Measurements from ENCODE around the gene TRAF2. TPM values are rescaled to one million over a fixed set of nuclear protein-coding genes. Genes with fewer than 3 reads are reported as not detected.

Gene TRAF2
- total and polyA plus RNA-seq, 2 of the 13 experiments (the other 11 are each of a cell fraction or from before 2014, with no cell fraction given) = 12.4 to 13.6 TPM

- TF ChIP-seq GATAD1 (CRISPR knock-in tag; IDR thresholded peaks at IDR 0.05) (no peak), TARDBP (CRISPR knock-in tag; IDR thresholded peaks at IDR 0.05) (no peak), NONO (IDR thresholded peaks at IDR 0.05) (no peak), NONO (CRISPR knock-in tag; conservative IDR thresholded peaks at IDR 0.05) (no peak), ETS1 (CRISPR knock-in tag; IDR thresholded peaks at IDR 0.05) (no peak), GLMP (CRISPR knock-in tag; IDR thresholded peaks at IDR 0.05; ENCODE audit: borderline replicate concordance) (no peak), ZNF672 (CRISPR knock-in tag; IDR thresholded peaks at IDR 0.05) (no peak), ZFP90 (CRISPR knock-in tag; IDR thresholded peaks at IDR 0.05; ENCODE audit: borderline replicate concordance) (no peak), ZBTB4 (CRISPR knock-in tag; IDR thresholded peaks at IDR 0.05; ENCODE audit: borderline replicate concordance) (0 out of 2 replicates have a peak, but pooled peaks have one; percentile 50), EED (CRISPR knock-in tag; IDR thresholded peaks at IDR 0.05) (0 out of 2 replicates have a peak, but pooled peaks have one; percentile 21), TOE1 (CRISPR knock-in tag; IDR thresholded peaks at IDR 0.05) (no peak), ZSCAN21 (CRISPR knock-in tag; IDR thresholded peaks at IDR 0.05; ENCODE audit: borderline replicate concordance) (no peak), ZNF558 (CRISPR knock-in tag; IDR thresholded peaks at IDR 0.05; ENCODE audit: borderline replicate concordance) (no peak)
- TF ChIP-seq, protein P1, sequence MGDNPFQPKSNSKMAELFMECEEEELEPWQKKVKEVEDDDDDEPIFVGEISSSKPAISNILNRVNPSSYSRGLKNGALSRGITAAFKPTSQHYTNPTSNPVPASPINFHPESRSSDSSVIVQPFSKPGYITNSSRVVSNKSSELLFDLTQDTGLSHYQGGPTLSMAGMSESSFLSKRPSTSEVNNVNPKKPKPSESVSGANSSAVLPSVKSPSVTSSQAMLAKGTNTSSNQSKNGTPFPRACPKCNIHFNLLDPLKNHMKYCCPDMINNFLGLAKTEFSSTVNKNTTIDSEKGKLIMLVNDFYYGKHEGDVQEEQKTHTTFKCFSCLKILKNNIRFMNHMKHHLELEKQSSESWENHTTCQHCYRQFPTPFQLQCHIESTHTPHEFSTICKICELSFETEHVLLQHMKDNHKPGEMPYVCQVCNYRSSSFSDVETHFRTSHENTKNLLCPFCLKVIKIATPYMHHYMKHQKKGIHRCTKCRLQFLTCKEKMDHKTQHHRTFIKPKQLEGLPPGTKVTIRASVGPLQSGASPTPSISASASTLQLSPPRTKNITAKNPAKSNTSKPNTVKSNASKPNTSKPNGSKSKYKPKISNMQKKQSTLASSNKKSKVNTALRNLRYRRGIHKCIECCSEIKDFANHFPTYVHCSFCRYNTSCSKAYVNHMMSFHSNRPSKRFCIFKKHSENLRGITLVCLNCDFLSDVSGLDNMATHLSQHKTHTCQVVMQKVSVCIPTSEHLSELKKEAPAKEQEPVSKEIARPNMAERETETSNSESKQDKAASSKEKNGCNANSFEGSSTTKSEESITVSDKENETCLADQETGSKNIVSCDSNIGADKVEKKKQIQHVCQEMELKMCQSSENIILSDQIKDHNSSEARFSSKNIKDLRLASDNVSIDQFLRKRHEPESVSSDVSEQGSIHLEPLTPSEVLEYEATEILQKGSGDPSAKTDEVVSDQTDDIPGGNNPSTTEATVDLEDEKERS (CRISPR knock-in tag; IDR thresholded peaks at IDR 0.05) = no peak
- TF ChIP-seq, protein P2, sequence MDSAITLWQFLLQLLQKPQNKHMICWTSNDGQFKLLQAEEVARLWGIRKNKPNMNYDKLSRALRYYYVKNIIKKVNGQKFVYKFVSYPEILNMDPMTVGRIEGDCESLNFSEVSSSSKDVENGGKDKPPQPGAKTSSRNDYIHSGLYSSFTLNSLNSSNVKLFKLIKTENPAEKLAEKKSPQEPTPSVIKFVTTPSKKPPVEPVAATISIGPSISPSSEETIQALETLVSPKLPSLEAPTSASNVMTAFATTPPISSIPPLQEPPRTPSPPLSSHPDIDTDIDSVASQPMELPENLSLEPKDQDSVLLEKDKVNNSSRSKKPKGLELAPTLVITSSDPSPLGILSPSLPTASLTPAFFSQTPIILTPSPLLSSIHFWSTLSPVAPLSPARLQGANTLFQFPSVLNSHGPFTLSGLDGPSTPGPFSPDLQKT (CRISPR knock-in tag; IDR thresholded peaks at IDR 0.05; ENCODE audit: borderline replicate concordance) = no peak
- TF ChIP-seq, protein P3, sequence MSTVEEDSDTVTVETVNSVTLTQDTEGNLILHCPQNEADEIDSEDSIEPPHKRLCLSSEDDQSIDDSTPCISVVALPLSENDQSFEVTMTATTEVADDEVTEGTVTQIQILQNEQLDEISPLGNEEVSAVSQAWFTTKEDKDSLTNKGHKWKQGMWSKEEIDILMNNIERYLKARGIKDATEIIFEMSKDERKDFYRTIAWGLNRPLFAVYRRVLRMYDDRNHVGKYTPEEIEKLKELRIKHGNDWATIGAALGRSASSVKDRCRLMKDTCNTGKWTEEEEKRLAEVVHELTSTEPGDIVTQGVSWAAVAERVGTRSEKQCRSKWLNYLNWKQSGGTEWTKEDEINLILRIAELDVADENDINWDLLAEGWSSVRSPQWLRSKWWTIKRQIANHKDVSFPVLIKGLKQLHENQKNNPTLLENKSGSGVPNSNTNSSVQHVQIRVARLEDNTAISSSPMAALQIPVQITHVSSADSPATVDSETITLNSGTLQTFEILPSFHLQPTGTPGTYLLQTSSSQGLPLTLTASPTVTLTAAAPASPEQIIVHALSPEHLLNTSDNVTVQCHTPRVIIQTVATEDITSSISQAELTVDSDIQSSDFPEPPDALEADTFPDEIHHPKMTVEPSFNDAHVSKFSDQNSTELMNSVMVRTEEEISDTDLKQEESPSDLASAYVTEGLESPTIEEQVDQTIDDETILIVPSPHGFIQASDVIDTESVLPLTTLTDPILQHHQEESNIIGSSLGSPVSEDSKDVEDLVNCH (CRISPR knock-in tag; IDR thresholded peaks at IDR 0.05) = no peak
Observed at GRCh38 chr9:136946228-136947027, 60.1 kb downstream of the TRAF2 start (continued).
